Ovary (tissue), 3 donors: ENCODE results near the gene INAFM1.

Experiments
- CTCF ChIP-seq, 3 donors: fragments of 450-650 bp in 2 of 3; fragments of 200-600 bp in 1 of 3; IDR thresholded peaks; one replicate each; pipeline versions ENCODE4 v1.5.1 to v1.8.0; 2016 to 2022; ENCODE audit warnings: antibody characterized with exemption in 3 of 3, mild to moderate bottlenecking in 1 of 3
- POLR2A ChIP-seq: fragments of 450-650 bp; IDR thresholded peaks from one replicate; pipeline ENCODE4 v1.6.1; 2017; ENCODE audit warnings: antibody characterized with exemption, mild to moderate bottlenecking, moderate library complexity
- donor health status: DM: no; HTN: no; CAD: no.

- TF ChIP-seq CTCF (IDR thresholded peaks at IDR 0.05), result no peak
- no peak for TF ChIP-seq POLR2A
Measured at GRCh38 chr19:47322058-47322457, 47.4 kb downstream of the INAFM1 start.
